Thoracic aorta (tissue), 2 donors: ENCODE data around the gene FARP1. TPM values are rescaled to one million over a fixed set of nuclear protein-coding genes. Genes with fewer than 3 reads are reported as not detected.

Experiments used
- ATAC-seq: fragments of 150-250 bp; one replicate; pipeline ENCODE4 v1.8.0; 2017; ENCODE audit warnings: low read depth; ENCODE audit not compliant: insufficient number of reproducible peaks, low FRiP score
- DNase-seq: peaks from one replicate; pipeline ENCODE4 v3.0.0-alpha.2; 2020; ENCODE audit warnings: low spot score
- H3K27ac ChIP-seq, 2 donors: fragments of 200-600 bp; sonication (generic); 1 replicate in 1 of 2; 2 replicates in 1 of 2; pipeline ENCODE4 v1.5.1; 2016; ENCODE audit warnings: mild to moderate bottlenecking in 2 of 2, moderate library complexity in 2 of 2
- H3K27me3 ChIP-seq: fragments of 200-600 bp; sonication (generic); replicated peaks from 2 replicates; pipeline ENCODE4 v1.6.0; 2016; ENCODE audit warnings: mild to moderate bottlenecking; ENCODE audit not compliant: insufficient read depth
- H3K36me3 ChIP-seq: fragments of 200-600 bp; sonication (generic); one replicate; pipeline ENCODE4 v1.5.1; 2016
- H3K4me1 ChIP-seq, 2 donors: fragments of 200-600 bp; sonication (generic); 1 replicate in 1 of 2; 2 replicates in 1 of 2; pipeline versions ENCODE4 v1.5.1 to v1.6.0; 2016; ENCODE audit warnings: low read depth in 2 of 2, mild to moderate bottlenecking in 1 of 2; ENCODE audit not compliant: control insufficient read depth in 1 of 2
- H3K4me3 ChIP-seq: fragments of 200-600 bp; sonication (generic); 2 replicates; pipeline ENCODE4 v1.5.1; 2016; ENCODE audit warnings: mild to moderate bottlenecking
- H3K9me3 ChIP-seq: fragments of 200-600 bp; sonication (generic); 2 replicates; pipeline ENCODE4 v1.5.1; 2016
- total RNA-seq, 2 donors: library from RNA; depleted of rRNA; stranded (reverse); fragments of >200 nt; gene quantifications; one replicate each; pipeline versions ENCODE4 v1.1.0 to v1.2.3, GENCODE V29; 2016
- TF ChIP-seq, protein P1 (sequence below): fragments of 200-600 bp; sonication (generic); IDR thresholded peaks from one replicate; pipeline ENCODE4 v1.5.1; 2019; ENCODE audit warnings: antibody characterized with exemption

The FARP1 gene
- total RNA-seq, 2 donors from 2014 or later: 17.6 to 30.3 TPM

- peaks cover 0 to 7% of the 10 kb centered on the region in 2 donors for H3K4me1 ChIP-seq
- no peak overlapping the region for H3K4me3 ChIP-seq
- H3K36me3 ChIP-seq: no peaks in the 10 kb centered on the region
- H3K9me3 ChIP-seq: no peaks in the 10 kb centered on the region
- TF ChIP-seq, protein P1, sequence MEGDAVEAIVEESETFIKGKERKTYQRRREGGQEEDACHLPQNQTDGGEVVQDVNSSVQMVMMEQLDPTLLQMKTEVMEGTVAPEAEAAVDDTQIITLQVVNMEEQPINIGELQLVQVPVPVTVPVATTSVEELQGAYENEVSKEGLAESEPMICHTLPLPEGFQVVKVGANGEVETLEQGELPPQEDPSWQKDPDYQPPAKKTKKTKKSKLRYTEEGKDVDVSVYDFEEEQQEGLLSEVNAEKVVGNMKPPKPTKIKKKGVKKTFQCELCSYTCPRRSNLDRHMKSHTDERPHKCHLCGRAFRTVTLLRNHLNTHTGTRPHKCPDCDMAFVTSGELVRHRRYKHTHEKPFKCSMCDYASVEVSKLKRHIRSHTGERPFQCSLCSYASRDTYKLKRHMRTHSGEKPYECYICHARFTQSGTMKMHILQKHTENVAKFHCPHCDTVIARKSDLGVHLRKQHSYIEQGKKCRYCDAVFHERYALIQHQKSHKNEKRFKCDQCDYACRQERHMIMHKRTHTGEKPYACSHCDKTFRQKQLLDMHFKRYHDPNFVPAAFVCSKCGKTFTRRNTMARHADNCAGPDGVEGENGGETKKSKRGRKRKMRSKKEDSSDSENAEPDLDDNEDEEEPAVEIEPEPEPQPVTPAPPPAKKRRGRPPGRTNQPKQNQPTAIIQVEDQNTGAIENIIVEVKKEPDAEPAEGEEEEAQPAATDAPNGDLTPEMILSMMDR: no peak
- no peaks in the 10 kb centered on the region for H3K27me3 ChIP-seq
- DNase-seq: no peak
- ATAC-seq: no peak
- H3K27ac ChIP-seq: no peak overlapping the region
Measured at GRCh38 chr13:98258226-98258625, 115.3 kb downstream of the FARP1 start.

DNA sequence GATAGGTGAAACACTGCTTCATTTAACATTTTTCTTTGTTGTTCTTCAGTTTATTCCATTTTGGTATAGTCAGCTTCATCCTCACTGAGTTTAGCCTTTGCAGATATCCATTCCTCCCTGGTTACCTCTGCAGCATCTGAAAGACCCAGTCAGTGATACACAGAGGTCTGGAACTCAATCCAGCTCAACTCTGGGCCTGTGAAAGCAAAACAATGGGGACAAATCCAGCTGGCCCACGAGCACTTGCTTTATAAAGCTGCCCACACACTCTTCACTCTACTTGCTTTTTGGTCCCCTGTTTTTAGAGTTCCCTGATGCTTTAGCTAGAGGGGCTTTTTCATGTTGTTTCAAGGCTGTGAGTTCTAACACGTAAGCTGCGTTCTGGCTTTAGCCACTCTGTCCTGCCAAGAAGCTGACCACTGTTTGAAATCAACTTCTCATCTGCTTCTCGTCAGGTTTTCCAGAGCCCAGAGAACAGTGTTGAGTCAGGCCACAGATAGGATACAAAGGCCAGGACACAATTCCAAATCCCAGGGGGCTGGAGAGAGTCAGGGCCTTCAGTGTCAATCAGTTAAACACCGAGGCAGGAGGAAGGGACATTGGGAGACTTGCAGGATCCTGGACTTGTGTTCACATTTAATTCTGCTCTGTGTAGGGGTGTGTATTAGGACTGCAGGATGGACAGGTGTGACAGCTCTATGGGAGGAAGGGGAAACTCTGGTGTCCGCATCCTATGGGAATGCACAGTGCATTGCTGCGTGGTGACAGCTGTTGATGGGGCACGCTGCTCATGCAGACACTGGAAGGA lies 117.7 kb downstream of the FARP1 start:
- DNase-seq (no peak), ATAC-seq (no peak)
- TF ChIP-seq, protein P1: no peak
- Histone ChIP-seq H3K4me1 (no peaks in the 10 kb centered on the region), H3K9me3 (no peaks in the 10 kb centered on the region), H3K36me3 (no peaks in the 10 kb centered on the region), H3K27me3 (no peaks in the 10 kb centered on the region), H3K4me3 (no peak overlapping the region), H3K27ac (no peak overlapping the region)

DNA sequence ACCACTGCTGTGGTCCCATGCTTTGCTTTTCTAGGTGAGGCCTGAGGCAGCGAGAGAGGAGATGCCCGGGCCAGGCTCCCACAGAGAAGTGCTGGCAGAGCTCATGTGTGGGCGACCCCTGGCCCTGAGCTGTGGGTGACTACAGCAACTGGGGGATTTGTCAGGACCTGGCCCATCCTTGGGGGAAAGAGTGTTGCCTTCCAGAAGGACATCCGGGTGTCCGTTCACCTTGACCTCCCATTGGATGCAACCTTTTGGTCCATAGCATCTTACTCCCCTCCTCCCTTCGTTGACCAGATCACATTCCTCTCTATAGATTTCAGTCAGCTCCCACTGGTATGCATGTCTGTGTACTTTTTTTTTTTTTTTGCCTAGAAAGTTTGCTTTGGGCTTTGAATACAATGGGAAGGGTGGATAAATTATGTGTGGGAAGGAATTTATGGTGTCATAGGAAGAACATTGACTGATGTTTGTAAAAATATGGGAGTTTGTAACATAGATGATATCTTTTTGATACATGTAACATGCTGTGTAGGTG lies 118.3 kb downstream of the FARP1 start:
- ATAC-seq (no peak), DNase-seq (no peak)
- no peaks in the 10 kb centered on the region for H3K27me3 ChIP-seq
- H3K36me3 ChIP-seq: no peaks in the 10 kb centered on the region
- no peak overlapping the region for H3K4me3 ChIP-seq
- no peaks in the 10 kb centered on the region for H3K4me1 ChIP-seq
- no peaks in the 10 kb centered on the region for H3K9me3 ChIP-seq
- TF ChIP-seq, protein P1: no peak
- no peak overlapping the region for H3K27ac ChIP-seq

GRCh38 chr13:98262292-98262691 lies 119.4 kb downstream of the FARP1 start:
- no peak for DNase-seq
- Histone ChIP-seq H3K27me3 (no peaks in the 10 kb centered on the region), H3K36me3 (no peaks in the 10 kb centered on the region), H3K4me3 (no peak overlapping the region), H3K27ac (no peak overlapping the region), H3K4me1 (no peaks in the 10 kb centered on the region), H3K9me3 (no peaks in the 10 kb centered on the region)
- TF ChIP-seq, protein P1: no peak
- no peak for ATAC-seq

- no peak for ATAC-seq
- TF ChIP-seq, protein P1: no peak
- no peaks in the 10 kb centered on the region for H3K4me1 ChIP-seq
- no peak overlapping the region for H3K27ac ChIP-seq
- H3K9me3 ChIP-seq: no peaks in the 10 kb centered on the region
- no peaks in the 10 kb centered on the region for H3K36me3 ChIP-seq
- no peak for DNase-seq
- H3K27me3 ChIP-seq: no peaks in the 10 kb centered on the region
- no peak overlapping the region for H3K4me3 ChIP-seq
Measured at GRCh38 chr13:98263841-98264240, 120.9 kb downstream of the FARP1 start.
